ENCODE data around the gene GBP1. TPM values are rescaled to one million over a fixed set of nuclear protein-coding genes. Genes with fewer than 3 reads are reported as not detected.

GBP1 gene
- total and polyA plus RNA-seq, 2 of the 4 experiments (the other 2 are of a cell fraction) = 39.3 to 118 TPM

GRCh38 chr1:89050649-89051033 lies 14.4 kb downstream of the GBP1 start:
- Histone ChIP-seq H3K79me1 (ENCODE audit: low read depth in 1 of 2, low read length in 2 of 2) (no peaks in the 10 kb centered on the region), H3K36me3 (ENCODE audit: control insufficient read depth, insufficient read depth, low read length) (peaks cover 22% of the 10 kb centered on the region), H3K56ac (ENCODE audit: extremely low read depth, insufficient read depth, low read length) (no peak overlapping the region), H2BK120ac (ENCODE audit: low read depth, low read length) (no peak overlapping the region), H2AK9ac (replicated peaks; ENCODE audit: low read depth, low read length, poor library complexity) (no peak overlapping the region), H3K4me2 (ENCODE audit: low read depth, low read length) (no peak overlapping the region), H3K14ac (replicated peaks; ENCODE audit: low read depth, low read length) (no peak overlapping the region), H2BK5ac (ENCODE audit: low read depth, low read length, poor library complexity, severe bottlenecking) (no peak overlapping the region), H2BK20ac (ENCODE audit: low read depth, low read length) (no peak overlapping the region), H3K23ac (ENCODE audit: low read depth, low read length) (no peak overlapping the region), H3K27ac (ENCODE audit: insufficient read depth, low read length) (no peak overlapping the region), H3K4me1 (ENCODE audit: control insufficient read depth, insufficient read depth, low read length) (no peaks in the 10 kb centered on the region), H4K5ac (ENCODE audit: low read depth, low read length) (no peak overlapping the region), H4K91ac (ENCODE audit: insufficient read depth, low read depth, low read length) (no peak overlapping the region), H3K27me3 (ENCODE audit: control insufficient read depth, insufficient read depth, low read length) (no peaks in the 10 kb centered on the region), H3K9me1 (ENCODE audit: insufficient read depth, low read length) (no peaks in the 10 kb centered on the region), H3K4ac (ENCODE audit: low read depth, low read length) (no peak overlapping the region), H2AK5ac (ENCODE audit: low read depth, low read length) (no peak overlapping the region), H3K4me3 (ENCODE audit: insufficient read depth, low read depth, low read length) (no peak overlapping the region), H4K20me1 (ENCODE audit: insufficient read depth, low read length) (no peaks in the 10 kb centered on the region), H3K9ac (ENCODE audit: low read depth, low read length) (no peak overlapping the region), H4K8ac (ENCODE audit: low read depth in 2 of 2, low read length in 2 of 2) (no peak overlapping the region), H3K18ac (ENCODE audit: low read depth, low read length) (no peak overlapping the region), H3K9me3 (ENCODE audit: control insufficient read depth, insufficient read depth, low read length) (no peaks in the 10 kb centered on the region), H2BK15ac (ENCODE audit: low read depth, low read length) (no peak overlapping the region), H2AFZ (replicated peaks; ENCODE audit: low read length, poor library complexity) (no peak overlapping the region)
- no peak for ATAC-seq (ENCODE audit: low read depth)
- no peak for DNase-seq
- TF ChIP-seq MAFK (IDR thresholded peaks at IDR 0.05; ENCODE audit: low read depth, low read length) (no peak), CHD1 (IDR thresholded peaks at IDR 0.05; ENCODE audit: low read depth, low read length) (no peak), USF2 (IDR thresholded peaks at IDR 0.05; ENCODE audit: low read depth, low read length) (no peak), RCOR1 (IDR thresholded peaks at IDR 0.05; ENCODE audit: insufficient replicate concordance, low read length) (no peak), MXI1 (IDR thresholded peaks at IDR 0.05; ENCODE audit: borderline replicate concordance, low read depth, low read length) (no peak), ELK1 (IDR thresholded peaks at IDR 0.05; ENCODE audit: borderline replicate concordance, low read depth, low read length) (no peak), POLR2A (IDR thresholded peaks at IDR 0.05; ENCODE audit: low read depth, low read length) (no peak)
- POLR2A ChIA-PET (ENCODE audit: unreplicated experiment) = no interaction called here
- dilution Hi-C loops (cut with HindIII; ENCODE audit: low sequenced_read_pairs, unreplicated experiment) (no loop called here), intact Hi-C loops (cut with micrococcal nuclease) (no loop called here), in situ Hi-C loops (cut with MboI; ENCODE audit: low sequenced_read_pairs) (no loop called here)
- 96% methylated on average over 3 of the region's 11 CpGs; no CpG with 5 or more reads in 1 of the 2 experiments for WGBS, 2 experiments (ENCODE audit: extremely low coverage in 2 of 2, insufficient read length in 1 of 2)
- CTCF ChIA-PET = interaction anchor here (0.7 kb wide), 1 partner anchor 379 kb away, joined by 3 read pairs; no protein-coding TSS in a partner anchor
- no TSS peak for BruUV-seq (replicated peaks)

All from IMR-90 (cell line).